ENCODE data around the gene KBTBD12. TPM values are rescaled to one million over a fixed set of nuclear protein-coding genes. Genes with fewer than 3 reads are reported as not detected.

The KBTBD12 gene
- total and polyA plus RNA-seq, 4 donors: 0.28 to 7.6 (median 4.3) TPM

DNA sequence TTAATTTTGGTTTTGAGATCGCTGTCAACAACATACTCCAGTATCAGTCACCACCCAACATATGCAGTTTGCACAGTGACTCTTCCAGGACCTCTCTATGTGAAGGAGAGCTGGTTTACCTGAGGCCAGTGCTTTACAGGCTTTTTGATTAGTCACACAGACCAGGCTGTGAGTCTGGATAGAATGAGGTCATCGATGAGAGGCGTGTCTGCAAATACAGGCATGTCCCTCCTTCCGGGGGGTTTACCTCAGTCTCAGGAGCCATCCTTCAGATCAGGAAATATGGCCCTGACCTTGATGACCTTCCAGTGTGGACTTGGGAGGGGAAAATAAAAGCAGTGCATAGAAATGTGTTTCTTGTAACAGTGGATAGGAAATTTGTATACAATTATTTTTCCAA lies 46.9 kb downstream of the KBTBD12 start:
- H3K4me3 ChIP-seq (ENCODE audit: low read length in 2 of 2): no peak overlapping the region
- no peaks in the 10 kb centered on the region for H3K36me3 ChIP-seq (ENCODE audit: control insufficient read depth in 1 of 2, insufficient read depth in 2 of 2, low read length in 1 of 2)
- H3K27ac ChIP-seq (ENCODE audit: low read depth in 1 of 2, low read length in 2 of 2): no peak overlapping the region
- H3K27me3 ChIP-seq (ENCODE audit: control insufficient read depth in 1 of 2, insufficient read depth in 2 of 2, low read length in 1 of 2): no peaks in the 10 kb centered on the region
- H3K9me3 ChIP-seq (ENCODE audit: control insufficient read depth, low read length): no peaks in the 10 kb centered on the region
- no peaks in the 10 kb centered on the region for H3K4me1 ChIP-seq (ENCODE audit: control insufficient read depth in 1 of 2, insufficient read depth in 2 of 2, low read length in 2 of 2)
- intact Hi-C loops (cut with DNase I): no loop called here
- DNase-seq (no peak), ATAC-seq (ENCODE audit: low FRiP score) (no peak)
- WGBS, 2 donors: 94 to 97% methylated on average over 4 of the region's 4 CpGs

DNA sequence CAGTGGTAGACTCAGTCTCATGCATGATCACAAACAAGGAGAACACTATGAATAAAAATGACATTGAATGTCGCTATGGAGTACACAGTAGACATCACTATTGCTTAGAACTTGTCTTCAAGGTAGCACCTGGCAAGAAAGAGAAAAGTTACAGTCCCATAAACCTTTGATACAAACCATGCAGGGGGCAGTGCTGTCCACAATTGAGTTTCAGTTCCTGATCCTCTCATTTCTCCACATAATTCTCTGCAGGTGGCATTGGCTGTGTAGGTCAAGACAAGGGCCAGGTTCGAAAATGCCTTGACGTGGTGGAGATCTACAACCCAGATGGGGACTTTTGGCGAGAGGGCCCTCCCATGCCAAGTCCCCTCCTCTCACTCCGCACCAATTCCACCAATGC lies 47.9 kb downstream of the KBTBD12 start:
- Histone ChIP-seq H3K36me3 (ENCODE audit: control insufficient read depth in 1 of 2, insufficient read depth in 2 of 2, low read length in 1 of 2) (no peaks in the 10 kb centered on the region), H3K27ac (ENCODE audit: low read depth in 1 of 2, low read length in 2 of 2) (no peak overlapping the region), H3K9me3 (ENCODE audit: control insufficient read depth, low read length) (no peaks in the 10 kb centered on the region), H3K4me3 (ENCODE audit: low read length in 2 of 2) (no peak overlapping the region), H3K4me1 (ENCODE audit: control insufficient read depth in 1 of 2, insufficient read depth in 2 of 2, low read length in 2 of 2) (no peaks in the 10 kb centered on the region), H3K27me3 (ENCODE audit: control insufficient read depth in 1 of 2, insufficient read depth in 2 of 2, low read length in 1 of 2) (no peaks in the 10 kb centered on the region)
- no peak for ATAC-seq (ENCODE audit: low FRiP score)
- intact Hi-C loops (cut with DNase I): no loop called here
- 97 to 98% methylated on average over 5 of the region's 5 CpGs for WGBS, 2 donors
- no peak for DNase-seq

DNA sequence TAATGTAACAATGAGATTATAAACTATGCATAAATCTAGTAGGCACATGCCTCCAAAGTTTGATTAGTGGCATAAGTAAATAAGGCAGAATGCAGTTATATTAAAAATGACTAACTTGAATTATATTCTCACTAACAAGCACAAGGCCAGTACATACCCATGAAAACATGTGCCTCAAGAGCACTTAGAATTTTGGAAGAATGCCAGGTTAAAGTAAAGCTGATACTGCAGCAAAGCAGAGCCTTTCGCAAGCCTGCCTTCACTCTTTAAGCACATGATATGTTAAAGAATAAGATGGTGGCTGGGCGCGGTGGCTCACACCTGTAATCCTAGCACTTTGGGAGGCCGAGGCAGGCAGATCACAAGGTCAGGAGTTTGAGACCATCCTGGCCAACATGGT lies 49.0 kb downstream of the KBTBD12 start:
- no peaks in the 10 kb centered on the region for H3K9me3 ChIP-seq (ENCODE audit: control insufficient read depth, low read length)
- ATAC-seq (ENCODE audit: low FRiP score) (no peak), DNase-seq (no peak)
- intact Hi-C loops (cut with DNase I): no loop called here
- no peak overlapping the region for H3K4me3 ChIP-seq (ENCODE audit: low read length in 2 of 2)
- H3K27me3 ChIP-seq (ENCODE audit: control insufficient read depth in 1 of 2, insufficient read depth in 2 of 2, low read length in 1 of 2): no peaks in the 10 kb centered on the region
- no peaks in the 10 kb centered on the region for H3K4me1 ChIP-seq (ENCODE audit: control insufficient read depth in 1 of 2, insufficient read depth in 2 of 2, low read length in 2 of 2)
- H3K36me3 ChIP-seq (ENCODE audit: control insufficient read depth in 1 of 2, insufficient read depth in 2 of 2, low read length in 1 of 2): no peaks in the 10 kb centered on the region
- H3K27ac ChIP-seq (ENCODE audit: low read depth in 1 of 2, low read length in 2 of 2): no peak overlapping the region
- 89 to 90% methylated on average over 4 of the region's 4 CpGs for WGBS, 2 donors

DNA sequence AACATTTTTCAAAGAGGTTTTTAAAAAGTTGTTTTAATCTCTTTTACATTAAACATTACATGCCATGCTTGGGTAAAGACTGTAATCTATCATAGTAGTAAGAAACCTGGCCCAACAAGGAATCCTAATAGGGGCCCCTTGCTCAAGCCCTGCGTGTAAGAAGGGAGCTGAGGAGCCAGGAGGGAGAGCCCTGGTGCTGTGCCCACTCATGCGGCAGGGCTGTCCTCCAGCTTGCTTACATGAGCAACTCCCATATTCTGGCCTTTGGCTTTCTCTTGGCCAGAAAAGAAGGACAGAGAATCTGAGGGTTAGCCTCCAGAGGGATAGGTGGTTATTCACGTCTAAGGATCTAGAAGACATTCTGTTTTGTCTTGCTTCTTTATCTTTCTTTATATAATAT lies 49.8 kb downstream of the KBTBD12 start:
- H3K36me3 ChIP-seq (ENCODE audit: control insufficient read depth in 1 of 2, insufficient read depth in 2 of 2, low read length in 1 of 2): no peaks in the 10 kb centered on the region
- 71 to 75% methylated on average over 3 of the region's 3 CpGs for WGBS, 2 donors
- ATAC-seq (ENCODE audit: low FRiP score) (no peak), DNase-seq (no peak)
- H3K27me3 ChIP-seq (ENCODE audit: control insufficient read depth in 1 of 2, insufficient read depth in 2 of 2, low read length in 1 of 2): no peaks in the 10 kb centered on the region
- H3K4me1 ChIP-seq (ENCODE audit: control insufficient read depth in 1 of 2, insufficient read depth in 2 of 2, low read length in 2 of 2): no peaks in the 10 kb centered on the region
- intact Hi-C loops (cut with DNase I): no loop called here
- no peak overlapping the region for H3K4me3 ChIP-seq (ENCODE audit: low read length in 2 of 2)
- no peaks in the 10 kb centered on the region for H3K9me3 ChIP-seq (ENCODE audit: control insufficient read depth, low read length)
- no peak overlapping the region for H3K27ac ChIP-seq (ENCODE audit: low read depth in 1 of 2, low read length in 2 of 2)

DNA sequence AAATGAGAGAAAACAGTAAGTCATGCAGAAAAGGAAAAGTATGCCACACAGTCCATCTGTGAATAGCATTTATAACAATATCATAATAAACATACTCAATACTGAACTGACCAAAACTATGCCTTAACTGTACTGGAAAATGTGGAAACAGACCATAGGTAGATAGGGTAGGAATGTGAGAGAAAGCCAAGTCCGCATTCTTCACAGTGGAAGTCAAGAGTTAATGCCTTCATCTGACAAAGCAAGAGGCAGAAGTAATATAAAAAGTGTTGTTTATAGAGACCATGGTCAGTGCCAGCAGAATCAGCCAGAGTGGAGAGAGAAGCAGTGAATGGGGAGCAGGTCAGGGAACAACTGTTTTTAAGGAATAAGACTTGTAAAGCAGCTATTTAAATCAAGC lies 52.3 kb downstream of the KBTBD12 start:
- 74 to 77% methylated on average over 1 of the region's 1 CpG for WGBS, 2 donors
- H3K27me3 ChIP-seq (ENCODE audit: control insufficient read depth in 1 of 2, insufficient read depth in 2 of 2, low read length in 1 of 2): no peaks in the 10 kb centered on the region
- H3K9me3 ChIP-seq (ENCODE audit: control insufficient read depth, low read length): no peaks in the 10 kb centered on the region
- no peaks in the 10 kb centered on the region for H3K36me3 ChIP-seq (ENCODE audit: control insufficient read depth in 1 of 2, insufficient read depth in 2 of 2, low read length in 1 of 2)
- H3K4me3 ChIP-seq (ENCODE audit: low read length in 2 of 2): no peak overlapping the region
- DNase-seq (no peak), ATAC-seq (ENCODE audit: low FRiP score) (no peak)
- H3K27ac ChIP-seq (ENCODE audit: low read depth in 1 of 2, low read length in 2 of 2): no peak overlapping the region
- H3K4me1 ChIP-seq (ENCODE audit: control insufficient read depth in 1 of 2, insufficient read depth in 2 of 2, low read length in 2 of 2): no peaks in the 10 kb centered on the region
- intact Hi-C loops (cut with DNase I): no loop called here

DNA sequence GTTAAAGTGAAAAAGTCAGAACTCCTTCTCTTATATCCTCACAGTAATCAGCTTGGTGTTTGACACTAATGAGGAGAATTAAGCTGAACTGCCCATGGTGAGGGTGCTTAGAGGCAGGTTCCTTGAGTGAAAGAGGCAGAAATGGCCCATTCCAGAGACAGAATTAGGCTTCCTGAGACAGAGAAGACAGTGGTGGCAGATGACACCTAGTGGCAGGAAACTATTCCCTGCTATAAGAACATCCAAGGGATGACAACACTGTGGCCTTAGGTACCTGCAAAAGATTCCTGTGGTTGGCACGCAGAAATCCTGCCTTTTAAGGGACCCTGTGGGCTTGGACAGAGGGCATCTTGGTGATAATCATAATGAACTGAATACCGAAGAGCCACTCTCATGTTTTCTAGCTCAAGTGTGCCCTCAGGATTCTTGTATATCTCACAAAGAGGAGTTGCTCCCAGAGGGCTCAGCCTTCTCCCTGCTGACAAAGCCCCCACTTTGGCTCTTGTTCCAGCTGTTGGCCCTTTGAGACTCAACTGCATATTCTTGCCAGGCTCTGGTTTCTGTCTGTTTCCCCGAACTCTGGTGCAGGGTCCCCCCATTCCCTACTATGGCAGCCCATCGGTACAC lies 56.0 kb downstream of the KBTBD12 start:
- no peak for DNase-seq
- no peaks in the 10 kb centered on the region for H3K9me3 ChIP-seq (ENCODE audit: control insufficient read depth, low read length)
- 66 to 69% methylated on average over 4 of the region's 4 CpGs for WGBS, 2 donors
- ATAC-seq (ENCODE audit: low FRiP score): peak; percentile 70
- intact Hi-C loops (cut with DNase I): loop anchor here (1.0 to 5.0 kb wide), 3 partner anchors 319 to 394 kb away; no protein-coding TSS in a partner anchor
- H3K27ac ChIP-seq (ENCODE audit: low read depth in 1 of 2, low read length in 2 of 2): no peak overlapping the region
- no peaks in the 10 kb centered on the region for H3K27me3 ChIP-seq (ENCODE audit: control insufficient read depth in 1 of 2, insufficient read depth in 2 of 2, low read length in 1 of 2)
- no peaks in the 10 kb centered on the region for H3K4me1 ChIP-seq (ENCODE audit: control insufficient read depth in 1 of 2, insufficient read depth in 2 of 2, low read length in 2 of 2)
- H3K4me3 ChIP-seq (ENCODE audit: low read length in 2 of 2): no peak overlapping the region
- no peaks in the 10 kb centered on the region for H3K36me3 ChIP-seq (ENCODE audit: control insufficient read depth in 1 of 2, insufficient read depth in 2 of 2, low read length in 1 of 2)

DNA sequence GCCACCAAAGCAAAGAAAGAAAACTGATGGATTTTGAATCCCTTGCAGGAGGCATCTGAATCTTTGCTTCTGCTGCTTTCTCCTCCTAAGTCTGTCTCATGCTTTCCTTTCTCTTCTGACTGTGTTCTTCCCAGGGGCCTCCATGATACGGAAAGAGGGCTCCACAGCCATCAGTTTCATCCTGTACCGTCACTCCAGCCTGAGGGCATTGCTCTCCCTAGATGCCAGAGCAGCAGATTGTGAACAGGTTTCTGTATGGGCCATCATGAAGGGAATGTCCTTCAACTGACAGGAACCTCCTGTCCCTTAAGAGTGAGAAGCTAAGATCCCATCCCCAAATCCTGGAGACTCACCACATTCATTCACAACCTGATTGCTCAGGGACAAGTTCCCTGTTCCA lies 59.2 kb downstream of the KBTBD12 start:
- no peak for ATAC-seq (ENCODE audit: low FRiP score)
- H3K27me3 ChIP-seq (ENCODE audit: control insufficient read depth in 1 of 2, insufficient read depth in 2 of 2, low read length in 1 of 2): no peaks in the 10 kb centered on the region
- intact Hi-C loops (cut with DNase I): loop anchor here (5.0 kb wide), 2 partner anchors 322 to 397 kb away; no protein-coding TSS in a partner anchor

DNA sequence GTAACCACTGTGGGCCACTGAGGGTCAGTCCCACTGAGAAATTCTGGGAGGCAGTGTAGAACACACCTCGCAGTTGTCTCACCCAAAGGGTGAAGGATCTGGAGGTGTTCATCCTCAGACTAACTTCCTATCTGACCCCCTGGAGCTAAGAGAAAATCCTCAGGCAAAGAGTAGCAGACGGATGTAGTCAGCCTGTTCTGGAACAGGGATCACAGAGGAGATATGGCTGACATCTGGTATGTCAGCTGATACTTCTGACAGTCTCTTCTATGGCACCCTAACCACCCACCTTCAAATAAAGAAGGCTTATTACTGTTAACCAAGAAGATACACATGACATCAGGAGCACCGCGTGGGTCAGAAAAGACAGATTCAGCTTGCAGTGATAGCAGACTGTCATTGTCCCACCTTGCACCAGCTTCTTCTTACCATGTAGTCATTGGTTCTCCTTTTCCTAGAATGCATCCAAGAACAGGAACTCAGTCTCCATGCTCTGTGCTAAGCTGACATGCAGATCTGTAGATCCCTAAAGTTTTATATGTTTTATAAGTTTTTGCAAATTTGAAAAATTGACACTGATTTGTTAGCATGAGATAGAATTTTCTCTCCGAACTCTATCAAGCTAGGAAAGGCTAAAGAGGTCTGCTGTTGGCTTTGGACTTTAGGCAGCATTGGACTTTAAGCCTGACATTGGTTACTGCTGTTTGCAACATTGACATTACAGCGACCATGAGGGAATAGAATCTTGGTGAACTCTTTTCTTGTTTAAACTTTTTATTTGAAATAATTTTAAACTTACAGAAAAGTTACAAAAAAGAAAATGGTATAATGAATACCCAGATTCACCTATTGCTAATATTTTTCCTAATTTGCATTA lies 60.4 kb downstream of the KBTBD12 start:
- H3K4me1 ChIP-seq (ENCODE audit: control insufficient read depth in 1 of 2, insufficient read depth in 2 of 2, low read length in 2 of 2): no peaks in the 10 kb centered on the region
- H3K27me3 ChIP-seq (ENCODE audit: control insufficient read depth in 1 of 2, insufficient read depth in 2 of 2, low read length in 1 of 2): no peaks in the 10 kb centered on the region
- ATAC-seq (ENCODE audit: low FRiP score) (no peak), DNase-seq (no peak)
- H3K4me3 ChIP-seq (ENCODE audit: low read length in 2 of 2): no peak overlapping the region
- H3K9me3 ChIP-seq (ENCODE audit: control insufficient read depth, low read length): no peaks in the 10 kb centered on the region
- 86 to 88% methylated on average over 6 of the region's 6 CpGs for WGBS, 2 donors
- intact Hi-C loops (cut with DNase I): no loop called here
- no peaks in the 10 kb centered on the region for H3K36me3 ChIP-seq (ENCODE audit: control insufficient read depth in 1 of 2, insufficient read depth in 2 of 2, low read length in 1 of 2)
- H3K27ac ChIP-seq (ENCODE audit: low read depth in 1 of 2, low read length in 2 of 2): no peak overlapping the region

More for the DNA sequence above, 59.2 kb downstream of the KBTBD12 start:
- H3K9me3 ChIP-seq (ENCODE audit: control insufficient read depth, low read length): no peaks in the 10 kb centered on the region
- no peak overlapping the region for H3K27ac ChIP-seq (ENCODE audit: low read depth in 1 of 2, low read length in 2 of 2)
- H3K36me3 ChIP-seq (ENCODE audit: control insufficient read depth in 1 of 2, insufficient read depth in 2 of 2, low read length in 1 of 2): no peaks in the 10 kb centered on the region
- DNase-seq: no peak
- 89 to 92% methylated on average over 2 of the region's 2 CpGs for WGBS, 2 donors
- H3K4me1 ChIP-seq (ENCODE audit: control insufficient read depth in 1 of 2, insufficient read depth in 2 of 2, low read length in 2 of 2): no peaks in the 10 kb centered on the region
- H3K4me3 ChIP-seq (ENCODE audit: low read length in 2 of 2): no peak overlapping the region

DNA sequence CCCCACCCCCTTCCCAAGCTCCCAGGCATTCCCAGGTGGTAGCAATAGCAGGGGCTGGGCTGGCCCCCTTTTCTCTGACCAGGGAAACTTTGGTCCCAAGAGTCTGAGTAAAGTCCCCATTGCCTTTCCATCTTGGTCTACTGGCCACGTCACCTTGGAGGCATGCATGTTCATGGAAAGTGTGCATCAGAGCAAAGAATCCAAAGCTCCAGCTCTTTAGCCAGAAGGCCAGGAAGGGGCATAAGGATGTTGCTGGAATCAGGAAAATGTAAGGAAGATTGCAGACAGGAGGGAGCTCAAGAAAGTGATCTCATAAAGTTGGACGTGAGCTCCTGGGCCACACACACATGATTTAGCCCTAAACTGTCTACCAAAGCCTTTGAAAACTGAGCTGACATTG lies 63.6 kb downstream of the KBTBD12 start:
- H3K27ac ChIP-seq (ENCODE audit: low read depth in 1 of 2, low read length in 2 of 2): no peak overlapping the region
- ATAC-seq (ENCODE audit: low FRiP score): no peak
- H3K27me3 ChIP-seq (ENCODE audit: control insufficient read depth in 1 of 2, insufficient read depth in 2 of 2, low read length in 1 of 2): no peaks in the 10 kb centered on the region
- H3K9me3 ChIP-seq (ENCODE audit: control insufficient read depth, low read length): no peaks in the 10 kb centered on the region
- intact Hi-C loops (cut with DNase I): no loop called here
- WGBS, 2 donors: 87 to 93% methylated on average over 2 of the region's 2 CpGs
- no peak overlapping the region for H3K4me3 ChIP-seq (ENCODE audit: low read length in 2 of 2)
- H3K4me1 ChIP-seq (ENCODE audit: control insufficient read depth in 1 of 2, insufficient read depth in 2 of 2, low read length in 2 of 2): no peaks in the 10 kb centered on the region
- no peaks in the 10 kb centered on the region for H3K36me3 ChIP-seq (ENCODE audit: control insufficient read depth in 1 of 2, insufficient read depth in 2 of 2, low read length in 1 of 2)
- no peak for DNase-seq

Data from aorta (tissue), 5 donors.